Stimulated activated CD4-positive, alpha-beta T cell treated with anti-CD3 and anti-CD28 coated beads, Interleukin-2, amount 100 ng/mL, for 48 hours (primary cell): ENCODE data around the gene SSNA1.
A peak's percentile ranks its signal among the peaks of the same experiment; 100 is the strongest.

Experiments
- DNase-seq, 2 donors: peaks; one replicate each; pipeline ENCODE4 v3.0.0-alpha.2; 2020

SSNA1 gene

DNA sequence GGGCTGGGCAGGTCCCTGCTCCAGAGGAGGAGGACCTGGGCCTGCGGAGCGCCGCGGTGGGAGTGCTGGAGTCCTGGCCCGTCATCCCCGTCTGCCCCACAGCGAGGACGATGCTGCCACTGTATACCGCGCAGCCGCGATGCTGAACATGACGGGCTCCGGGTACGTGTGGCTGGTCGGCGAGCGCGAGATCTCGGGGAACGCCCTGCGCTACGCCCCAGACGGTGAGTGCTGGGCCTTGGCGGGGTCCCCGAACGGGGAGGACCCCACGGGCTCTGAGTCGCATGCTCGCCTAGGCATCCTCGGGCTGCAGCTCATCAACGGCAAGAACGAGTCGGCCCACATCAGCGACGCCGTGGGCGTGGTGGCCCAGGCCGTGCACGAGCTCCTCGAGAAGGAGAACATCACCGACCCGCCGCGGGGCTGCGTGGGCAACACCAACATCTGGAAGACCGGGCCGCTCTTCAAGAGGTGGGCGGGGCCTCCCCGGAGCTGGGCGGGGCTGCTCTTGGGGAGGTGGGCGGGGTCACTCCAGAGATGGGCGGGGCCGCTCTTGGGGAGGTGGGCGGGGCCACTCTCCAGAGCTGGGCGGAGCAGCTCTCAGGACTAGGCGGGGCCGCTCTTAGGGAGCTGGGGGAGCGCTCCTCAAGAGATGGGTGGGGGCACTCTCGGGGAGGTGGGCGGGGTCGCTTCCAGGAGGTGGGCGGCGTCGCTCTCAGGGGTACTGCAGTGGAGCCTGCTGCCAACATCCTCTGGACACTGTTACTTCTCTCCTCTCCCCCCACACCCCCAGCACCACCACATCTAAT is 31.7 kb upstream of the SSNA1 start:
- DNase-seq, result peak; percentile 54 to 72

DNA sequence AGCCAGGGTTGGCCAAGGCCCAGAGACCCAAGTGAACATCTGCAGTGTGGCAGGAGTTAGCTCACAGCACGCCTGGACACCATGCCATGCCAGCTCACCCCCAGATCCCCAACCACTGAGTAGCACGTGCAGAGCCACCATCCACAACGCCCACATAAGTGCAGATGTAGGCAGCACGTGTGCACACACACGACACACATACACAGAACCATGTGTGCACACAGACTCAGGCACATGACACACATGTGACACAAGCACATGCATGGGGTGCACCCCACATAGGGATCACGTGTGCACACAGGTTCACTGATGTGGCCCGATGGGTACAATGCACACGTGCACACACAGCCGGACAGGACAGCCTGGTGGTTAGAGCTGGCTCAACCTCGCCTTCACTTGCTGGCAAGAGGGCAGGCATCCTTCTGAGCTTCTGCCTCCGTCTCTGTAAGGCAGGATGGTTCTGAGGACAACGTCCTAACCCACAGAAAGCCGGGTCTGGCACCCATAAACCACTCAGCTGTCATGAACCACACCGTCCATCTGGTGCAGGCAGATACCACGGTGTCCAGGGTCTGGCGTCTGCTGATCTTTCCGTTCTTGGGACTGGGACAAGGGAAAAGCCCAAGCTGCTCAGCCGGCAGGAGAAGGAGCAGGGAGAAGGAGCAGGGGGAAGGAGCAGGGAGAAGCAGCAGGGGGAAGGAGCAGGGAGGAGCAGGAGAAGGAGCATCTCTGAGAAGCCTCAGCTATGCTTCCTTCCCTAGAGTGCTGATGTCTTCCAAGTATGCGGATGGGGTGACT is 30.7 kb upstream of the SSNA1 start:
- DNase-seq, result no peak

GRCh38 chr9:137158625-137159024 is 29.9 kb upstream of the SSNA1 start:
- no peak for DNase-seq

DNA sequence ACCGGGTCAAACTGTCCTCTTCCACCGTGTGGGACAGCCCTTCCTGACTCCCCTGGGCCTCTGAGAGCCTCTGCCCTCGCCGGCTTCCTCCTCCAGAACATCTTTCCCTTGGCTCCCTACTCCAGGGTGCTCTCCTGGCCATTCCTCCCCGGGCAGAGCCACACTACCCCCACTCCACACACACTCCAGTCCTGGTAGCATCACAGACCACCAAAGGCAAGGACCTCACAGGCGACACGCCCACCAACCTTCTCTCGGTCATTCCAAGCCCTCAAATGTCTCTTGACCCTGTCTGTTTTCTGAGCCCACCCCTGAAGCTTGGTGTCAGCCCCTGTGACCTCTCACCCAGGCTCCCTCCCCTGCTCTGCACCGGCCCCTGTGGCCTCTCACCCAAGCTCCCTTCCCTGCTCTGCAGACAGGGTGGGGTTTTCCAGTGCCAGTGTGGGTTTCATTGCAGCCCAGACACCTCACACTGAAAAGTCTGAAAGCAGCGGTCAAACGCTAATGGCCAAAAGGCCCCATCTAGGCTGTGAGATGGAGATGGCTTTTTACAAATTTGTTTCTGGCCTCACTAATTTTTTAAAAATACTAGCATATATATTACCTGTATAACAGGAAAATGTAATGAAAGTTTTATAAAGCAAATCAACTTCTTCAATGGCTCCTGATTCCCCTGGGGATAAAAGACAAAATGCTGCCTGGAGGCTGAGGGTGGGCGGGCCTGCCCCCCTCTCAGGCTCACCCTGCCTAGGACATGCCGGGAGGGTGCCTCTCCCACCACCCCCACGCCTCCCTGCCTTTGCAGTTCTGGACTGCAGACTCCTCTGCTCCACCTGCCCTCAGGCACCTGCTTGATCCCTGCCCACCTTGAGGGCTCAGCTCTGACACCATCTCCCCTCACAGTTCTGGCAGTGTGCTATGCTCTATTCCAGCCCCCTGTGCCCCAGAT is 29.1 kb upstream of the SSNA1 start:
- DNase-seq, result no peak

GRCh38 chr9:137160054-137160425 is 28.4 kb upstream of the SSNA1 start:
- no peak for DNase-seq

DNA sequence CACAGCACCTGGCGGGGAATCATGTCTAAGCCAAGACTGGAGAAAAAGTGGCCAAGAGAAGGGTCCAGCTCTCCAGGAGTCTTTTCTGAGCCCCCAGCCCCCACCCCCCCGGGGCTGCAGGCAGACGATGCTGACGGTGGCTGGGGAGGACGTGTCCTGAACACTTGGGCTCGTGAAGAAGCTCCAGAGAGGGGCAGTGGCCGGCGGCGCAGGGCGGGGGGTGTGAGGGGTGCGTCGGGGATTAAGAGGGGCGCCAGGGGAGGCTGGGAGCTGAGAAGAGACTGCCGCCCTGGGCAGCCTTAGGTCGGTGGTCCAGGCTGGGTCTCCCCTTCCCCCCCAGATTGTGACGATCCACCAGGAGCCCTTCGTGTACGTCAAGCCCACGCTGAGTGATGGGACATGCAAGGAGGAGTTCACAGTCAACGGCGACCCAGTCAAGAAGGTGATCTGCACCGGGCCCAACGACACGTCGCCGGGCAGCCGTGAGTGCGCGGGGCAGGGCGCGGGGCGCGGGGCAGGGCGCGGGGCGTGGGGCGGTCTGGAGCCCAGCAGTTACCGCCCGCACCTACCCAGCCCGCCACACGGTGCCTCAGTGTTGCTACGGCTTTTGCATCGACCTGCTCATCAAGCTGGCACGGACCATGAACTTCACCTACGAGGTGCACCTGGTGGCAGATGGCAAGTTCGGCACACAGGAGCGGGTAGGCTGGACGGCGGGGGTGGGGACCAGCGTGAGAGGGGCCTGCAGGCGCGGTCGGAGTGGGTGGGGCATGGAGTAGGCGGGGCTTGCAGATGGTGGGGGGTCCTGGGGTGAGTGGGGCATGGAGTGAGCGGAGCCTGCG is 27.5 kb upstream of the SSNA1 start:
- no peak for DNase-seq

GRCh38 chr9:137161558-137162486 is 26.7 kb upstream of the SSNA1 start:
- no peak for DNase-seq

DNA sequence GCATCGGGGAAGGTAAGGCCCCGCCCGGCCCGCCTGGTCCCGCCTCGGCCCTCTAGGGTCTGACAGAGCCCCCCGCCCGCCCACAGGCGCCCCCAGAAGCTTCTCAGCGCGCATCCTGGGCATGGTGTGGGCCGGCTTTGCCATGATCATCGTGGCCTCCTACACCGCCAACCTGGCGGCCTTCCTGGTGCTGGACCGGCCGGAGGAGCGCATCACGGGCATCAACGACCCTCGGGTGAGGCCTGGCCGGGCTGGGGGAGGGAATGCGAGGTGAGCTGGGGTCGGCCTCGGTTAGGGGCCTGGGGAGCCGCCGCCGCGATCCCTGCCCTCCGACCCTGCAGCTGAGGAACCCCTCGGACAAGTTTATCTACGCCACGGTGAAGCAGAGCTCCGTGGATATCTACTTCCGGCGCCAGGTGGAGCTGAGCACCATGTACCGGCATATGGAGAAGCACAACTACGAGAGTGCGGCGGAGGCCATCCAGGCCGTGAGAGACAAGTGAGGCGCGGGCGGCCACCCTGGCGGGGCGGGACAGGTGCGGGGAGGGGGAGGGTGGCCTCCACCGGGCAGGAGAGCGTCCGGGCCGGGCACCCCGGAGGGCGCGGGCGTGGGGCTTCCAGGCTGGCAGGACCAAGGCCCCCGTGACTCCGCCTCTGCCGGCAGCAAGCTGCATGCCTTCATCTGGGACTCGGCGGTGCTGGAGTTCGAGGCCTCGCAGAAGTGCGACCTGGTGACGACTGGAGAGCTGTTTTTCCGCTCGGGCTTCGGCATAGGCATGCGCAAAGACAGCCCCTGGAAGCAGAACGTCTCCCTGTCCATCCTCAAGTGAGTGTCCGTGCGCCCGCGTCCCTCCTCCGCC is 25.7 kb upstream of the SSNA1 start:
- DNase-seq, result no peak

- DNase-seq, result no peak
Measured at GRCh38 chr9:137163365-137163715, 25.1 kb upstream of the SSNA1 start.

DNA sequence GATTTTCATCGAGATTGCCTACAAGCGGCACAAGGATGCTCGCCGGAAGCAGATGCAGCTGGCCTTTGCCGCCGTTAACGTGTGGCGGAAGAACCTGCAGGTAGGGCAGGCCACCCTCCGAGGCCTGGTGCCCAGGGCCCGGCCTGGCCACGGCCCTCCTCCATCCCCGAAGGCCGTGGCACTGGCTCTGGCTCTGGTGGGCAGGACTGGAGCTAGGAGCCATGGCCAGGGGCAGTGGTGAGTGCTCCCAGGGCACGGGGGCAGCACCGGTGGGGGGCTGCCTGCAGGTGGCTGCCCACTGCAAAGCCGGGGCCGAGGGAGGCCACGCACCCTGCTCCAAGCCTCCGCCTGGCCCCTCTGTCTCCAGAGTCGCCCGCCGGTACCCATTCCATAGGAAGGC is 24.7 kb upstream of the SSNA1 start:
- no peak for DNase-seq

GRCh38 chr9:137164370-137165249 is 23.9 kb upstream of the SSNA1 start:
- no peak for DNase-seq

GRCh38 chr9:137165250-137165836 is 23.1 kb upstream of the SSNA1 start:
- DNase-seq, result no peak

GRCh38 chr9:137166380-137167229 is 21.9 kb upstream of the SSNA1 start:
- no peak for DNase-seq

DNA sequence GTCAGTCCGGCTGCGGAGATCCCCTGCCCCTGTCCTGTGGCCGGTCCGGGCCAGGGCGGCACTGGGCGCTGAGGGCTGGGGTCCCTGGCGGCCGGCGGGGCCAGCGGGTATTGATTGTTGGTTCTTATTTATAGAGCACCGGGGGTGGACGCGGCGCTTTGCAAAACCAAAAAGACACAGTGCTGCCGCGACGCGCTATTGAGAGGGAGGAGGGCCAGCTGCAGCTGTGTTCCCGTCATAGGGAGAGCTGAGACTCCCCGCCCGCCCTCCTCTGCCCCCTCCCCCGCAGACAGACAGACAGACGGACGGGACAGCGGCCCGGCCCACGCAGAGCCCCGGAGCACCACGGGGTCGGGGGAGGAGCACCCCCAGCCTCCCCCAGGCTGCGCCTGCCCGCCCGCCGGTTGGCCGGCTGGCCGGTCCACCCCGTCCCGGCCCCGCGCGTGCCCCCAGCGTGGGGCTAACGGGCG is 21.2 kb upstream of the SSNA1 start:
- no peak for DNase-seq

DNA sequence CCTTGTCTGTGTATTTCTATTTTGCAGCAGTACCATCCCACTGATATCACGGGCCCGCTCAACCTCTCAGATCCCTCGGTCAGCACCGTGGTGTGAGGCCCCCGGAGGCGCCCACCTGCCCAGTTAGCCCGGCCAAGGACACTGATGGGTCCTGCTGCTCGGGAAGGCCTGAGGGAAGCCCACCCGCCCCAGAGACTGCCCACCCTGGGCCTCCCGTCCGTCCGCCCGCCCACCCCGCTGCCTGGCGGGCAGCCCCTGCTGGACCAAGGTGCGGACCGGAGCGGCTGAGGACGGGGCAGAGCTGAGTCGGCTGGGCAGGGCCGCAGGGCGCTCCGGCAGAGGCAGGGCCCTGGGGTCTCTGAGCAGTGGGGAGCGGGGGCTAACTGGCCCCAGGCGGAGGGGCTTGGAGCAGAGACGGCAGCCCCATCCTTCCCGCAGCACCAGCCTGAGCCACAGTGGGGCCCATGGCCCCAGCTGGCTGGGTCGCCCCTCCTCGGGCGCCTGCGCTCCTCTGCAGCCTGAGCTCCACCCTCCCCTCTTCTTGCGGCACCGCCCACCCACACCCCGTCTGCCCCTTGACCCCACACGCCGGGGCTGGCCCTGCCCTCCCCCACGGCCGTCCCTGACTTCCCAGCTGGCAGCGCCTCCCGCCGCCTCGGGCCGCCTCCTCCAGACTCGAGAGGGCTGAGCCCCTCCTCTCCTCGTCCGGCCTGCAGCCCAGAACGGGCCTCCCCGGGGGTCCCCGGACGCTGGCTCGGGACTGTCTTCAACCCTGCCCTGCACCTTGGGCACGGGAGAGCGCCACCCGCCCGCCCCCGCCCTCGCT is 20.5 kb upstream of the SSNA1 start:
- no peak for DNase-seq

GRCh38 chr9:137168573-137168903 is 19.9 kb upstream of the SSNA1 start:
- no peak for DNase-seq
